Osteocyte (in vitro differentiated cells): ENCODE results near the gene SBK1. TPM values are rescaled to one million over a fixed set of nuclear protein-coding genes. Genes with fewer than 3 reads are reported as not detected.

Experiments
- DNase-seq: peaks from one replicate; pipeline ENCODE4 v3.0.0; 2021; ENCODE audit warnings: mixed read lengths; ENCODE audit not compliant: unreplicated experiment; ENCODE audit errors: extremely low spot score
- H3K27ac Mint-ChIP-seq: one replicate; pipeline ENCODE4 v1.8.0; 2021; ENCODE audit warnings: mild to moderate bottlenecking, mixed read lengths; ENCODE audit not compliant: unreplicated experiment
- H3K27me3 Mint-ChIP-seq: one replicate; pipeline ENCODE4 v1.8.0; 2021; ENCODE audit warnings: mixed read lengths; ENCODE audit not compliant: unreplicated experiment
- H3K36me3 Mint-ChIP-seq: one replicate; pipeline ENCODE4 v1.8.0; 2021; ENCODE audit warnings: mixed read lengths; ENCODE audit not compliant: unreplicated experiment
- H3K4me1 Mint-ChIP-seq: one replicate; pipeline ENCODE4 v1.8.0; 2021; ENCODE audit warnings: mixed read lengths; ENCODE audit not compliant: unreplicated experiment
- H3K4me3 Mint-ChIP-seq: one replicate; pipeline ENCODE4 v1.8.0; 2021; ENCODE audit warnings: mild to moderate bottlenecking, moderate library complexity, mixed read lengths; ENCODE audit not compliant: unreplicated experiment
- H3K9me3 Mint-ChIP-seq: one replicate; pipeline ENCODE4 v1.8.0; 2021; ENCODE audit warnings: mixed read lengths; ENCODE audit not compliant: unreplicated experiment
- CTCF ChIP-seq: fragments of 200-600 bp; sonication (generic); IDR thresholded peaks from 2 replicates; pipeline ENCODE4 v1.5.0; 2021; ENCODE audit warnings: antibody characterized with exemption, mild to moderate bottlenecking, moderate library complexity
- total RNA-seq: library from RNA; stranded (reverse); gene quantifications from 2 replicates; pipeline ENCODE4 v1.2.1, GENCODE V29; 2021

The SBK1 gene
- total RNA-seq, 1 donor from 2014 or later: 5.0 TPM

- Mint-ChIP-seq H3K4me1 (peaks cover 6% of the 10 kb centered on the region), H3K9me3 (no peaks in the 10 kb centered on the region), H3K27me3 (peaks cover 40% of the 10 kb centered on the region), H3K4me3 (no peak overlapping the region), H3K27ac (no peak overlapping the region), H3K36me3 (no peaks in the 10 kb centered on the region)
- DNase-seq: no peak
- no peak for TF ChIP-seq CTCF
These were observed 18.8 kb upstream of the SBK1 start for GRCh38 chr16:28273511-28273910.

- H3K36me3 Mint-ChIP-seq: no peaks in the 10 kb centered on the region
- H3K27me3 Mint-ChIP-seq: peaks cover 40% of the 10 kb centered on the region
- H3K9me3 Mint-ChIP-seq: no peaks in the 10 kb centered on the region
- no peak for TF ChIP-seq CTCF
- DNase-seq: no peak
- peaks cover 6% of the 10 kb centered on the region for H3K4me1 Mint-ChIP-seq
- H3K4me3 Mint-ChIP-seq: no peak overlapping the region
- H3K27ac Mint-ChIP-seq: no peak overlapping the region
These were observed 17.6 kb upstream of the SBK1 start for GRCh38 chr16:28274676-28275075.

- H3K4me1 Mint-ChIP-seq: peaks cover 6% of the 10 kb centered on the region
- no peaks in the 10 kb centered on the region for H3K36me3 Mint-ChIP-seq
- DNase-seq: no peak
- H3K27ac Mint-ChIP-seq: no peak overlapping the region
- no peaks in the 10 kb centered on the region for H3K9me3 Mint-ChIP-seq
- no peak for TF ChIP-seq CTCF
- no peak overlapping the region for H3K4me3 Mint-ChIP-seq
- H3K27me3 Mint-ChIP-seq: peaks cover 40% of the 10 kb centered on the region
These were observed 16.0 kb upstream of the SBK1 start for GRCh38 chr16:28276301-28276700.

GRCh38 chr16:28277537-28278388, 14.6 kb upstream of the SBK1 start:
- DNase-seq: peak; percentile 95
- no peaks in the 10 kb centered on the region for H3K9me3 Mint-ChIP-seq
- H3K4me1 Mint-ChIP-seq: peaks cover 6% of the 10 kb centered on the region
- peak overlapping the region; percentile 73 for H3K4me3 Mint-ChIP-seq
- H3K36me3 Mint-ChIP-seq: no peaks in the 10 kb centered on the region
- peak; percentile 98 for TF ChIP-seq CTCF
- H3K27me3 Mint-ChIP-seq: peaks cover 33% of the 10 kb centered on the region
- peak overlapping the region; percentile 59 for H3K27ac Mint-ChIP-seq

GRCh38 chr16:28279006-28279405, 13.3 kb upstream of the SBK1 start:
- Mint-ChIP-seq H3K36me3 (no peaks in the 10 kb centered on the region), H3K9me3 (no peaks in the 10 kb centered on the region), H3K4me3 (no peak overlapping the region), H3K27me3 (peaks cover 23% of the 10 kb centered on the region), H3K27ac (no peak overlapping the region), H3K4me1 (peaks cover 6% of the 10 kb centered on the region)
- TF ChIP-seq CTCF: no peak
- no peak for DNase-seq
